Memory B cell (primary cell): ENCODE data around the gene KPNA2.
A peak's percentile ranks its signal among the peaks of the same experiment; 100 is the strongest.
"Not testable (repeated sequence)": the region's sequence is repeated elsewhere in the genome, so short reads cannot be mapped to it uniquely, and the experiment has no call there.

Source experiments
- ATAC-seq: fragments of 150-1000 bp; cut with Tn5 transposase; 2 replicates; pipeline ENCODE4 v1.10.0; 2021; ENCODE audit warnings: low read depth, mild to moderate bottlenecking, moderate library complexity
- DNase-seq, 2 donors: peaks; one replicate each; pipeline ENCODE4 v3.0.0; 2022; ENCODE audit warnings: low spot score in 2 of 2
- H3K27ac Mint-ChIP-seq: one replicate; pipeline ENCODE4 v1.8.0; 2022; ENCODE audit warnings: mild to moderate bottlenecking, moderate library complexity, mixed read lengths
- H3K27me3 Mint-ChIP-seq: one replicate; pipeline ENCODE4 v1.8.0; 2022; ENCODE audit warnings: mixed read lengths
- H3K36me3 Mint-ChIP-seq: one replicate; pipeline ENCODE4 v1.8.0; 2022; ENCODE audit warnings: mild to moderate bottlenecking, mixed read lengths
- H3K4me1 Mint-ChIP-seq: one replicate; pipeline ENCODE4 v1.8.0; 2022; ENCODE audit warnings: mixed read lengths
- H3K4me3 Mint-ChIP-seq: one replicate; pipeline ENCODE4 v1.8.0; 2022; ENCODE audit warnings: mild to moderate bottlenecking, moderate library complexity, mixed read lengths
- H3K9me3 Mint-ChIP-seq: one replicate; pipeline ENCODE4 v1.8.0; 2022; ENCODE audit warnings: mixed read lengths

Gene KPNA2

GRCh38 chr17:68035523-68036303, at the start of gene KPNA2:
Gene KPNA2 (plus strand): TSS chr17:68035735. CDS start chr17:68037133, 1,398 bp downstream.
- no peaks in the 10 kb centered on the region for H3K27me3 Mint-ChIP-seq
- H3K4me1 Mint-ChIP-seq, result peaks cover 6% of the 10 kb centered on the region
- H3K27ac Mint-ChIP-seq, result peak within 1 kb of the TSS; percentile 84
- H3K36me3 Mint-ChIP-seq, result peaks cover 3% of the 10 kb centered on the region
- DNase-seq, result peak; percentile 77 to 87
- H3K9me3 Mint-ChIP-seq, result no peaks in the 10 kb centered on the region
- H3K4me3 Mint-ChIP-seq, result peak within 1 kb of the TSS; percentile 83
- ATAC-seq, result peak; percentile 82

DNA sequence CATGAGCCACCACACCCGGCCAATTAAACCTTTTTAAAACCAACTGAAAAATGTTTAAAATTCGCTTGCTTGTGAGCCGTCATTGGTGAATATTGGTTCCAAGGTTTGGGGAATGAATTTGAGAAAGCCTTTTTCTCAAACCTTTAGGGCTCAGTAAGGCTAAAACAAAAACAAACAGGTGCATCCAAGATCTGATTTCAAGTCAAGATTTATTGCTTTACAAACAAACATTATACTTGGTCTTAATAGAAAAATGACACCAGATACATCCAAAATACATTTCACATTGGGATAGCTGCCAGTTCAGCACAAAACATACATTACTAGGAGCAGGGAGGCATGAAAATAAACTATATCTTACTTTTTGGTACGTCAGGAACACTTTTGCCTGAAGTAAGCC, 44.6 kb upstream of the KPNA2 start:
- H3K9me3 Mint-ChIP-seq, result no peaks in the 10 kb centered on the region
- ATAC-seq (no peak), DNase-seq (no peak)
- H3K36me3 Mint-ChIP-seq, result no peaks in the 10 kb centered on the region
- H3K4me1 Mint-ChIP-seq, result peaks cover 17% of the 10 kb centered on the region
- H3K27me3 Mint-ChIP-seq, result peaks cover under 1% of the 10 kb centered on the region
- no peak overlapping the region for H3K4me3 Mint-ChIP-seq
- no peak overlapping the region for H3K27ac Mint-ChIP-seq

DNA sequence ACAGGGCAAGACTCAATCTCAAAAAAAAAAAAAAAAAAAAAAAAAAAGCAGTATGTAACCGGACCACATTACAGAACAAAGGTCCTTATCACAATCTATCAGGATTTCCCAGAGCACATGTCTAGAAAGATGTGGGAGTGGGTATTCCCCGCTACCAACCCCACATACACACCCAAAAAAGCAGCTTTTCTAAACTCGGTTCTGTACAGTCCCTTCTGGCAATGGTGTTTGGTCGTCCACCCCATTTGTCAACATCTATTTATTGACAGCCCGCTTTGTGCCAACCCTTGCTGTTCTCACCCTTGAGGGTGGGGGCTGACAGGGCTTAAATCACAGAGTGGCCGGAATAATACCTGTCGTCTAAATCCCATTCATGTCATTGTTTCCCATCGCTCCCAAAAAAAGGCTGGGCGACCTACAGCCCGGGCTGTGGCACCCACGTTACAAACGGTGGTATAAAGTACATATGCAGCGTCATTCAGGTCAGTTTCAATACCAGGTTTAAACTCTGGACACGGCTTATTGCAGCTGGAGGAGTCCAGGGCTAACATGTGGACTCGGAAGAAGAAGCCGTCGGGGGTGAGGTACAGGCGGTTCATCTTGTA, 42.9 kb upstream of the KPNA2 start:
- DNase-seq (no peak), ATAC-seq (no peak)
- Mint-ChIP-seq H3K4me3 (peak overlapping the region; percentile 97), H3K27me3 (peaks cover 1% of the 10 kb centered on the region), H3K4me1 (peaks cover 22% of the 10 kb centered on the region), H3K27ac (peak overlapping the region; percentile 91), H3K9me3 (no peaks in the 10 kb centered on the region), H3K36me3 (no peaks in the 10 kb centered on the region)

GRCh38 chr17:67993153-67993997, 42.2 kb upstream of the KPNA2 start:
- H3K27ac Mint-ChIP-seq, result peak overlapping the region; percentile 91
- no peaks in the 10 kb centered on the region for H3K36me3 Mint-ChIP-seq
- H3K27me3 Mint-ChIP-seq, result peaks cover 1% of the 10 kb centered on the region
- DNase-seq (peak; percentile 61 to 78), ATAC-seq (peak; percentile 76)
- peak overlapping the region; percentile 97 for H3K4me3 Mint-ChIP-seq
- H3K4me1 Mint-ChIP-seq, result peaks cover 22% of the 10 kb centered on the region
- H3K9me3 Mint-ChIP-seq, result no peaks in the 10 kb centered on the region

DNA sequence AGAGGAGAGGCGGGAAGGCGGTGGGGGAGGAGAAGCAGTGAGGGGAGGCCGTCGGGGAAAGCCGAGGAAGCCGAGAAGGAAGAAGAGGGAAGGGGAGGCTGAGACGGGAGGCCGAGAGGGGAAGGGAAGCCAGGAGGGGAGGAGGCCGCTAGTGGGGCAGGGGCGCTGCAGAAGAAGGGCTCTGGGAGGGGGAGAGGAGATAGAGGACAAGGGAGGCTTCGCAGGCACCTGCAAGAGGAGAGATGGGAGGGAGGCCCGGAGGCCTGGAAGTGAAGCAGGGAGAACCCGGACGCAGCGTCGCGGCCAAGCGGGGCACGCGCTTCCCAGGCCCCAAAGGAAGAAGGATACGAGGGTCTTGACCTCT, 41.6 kb upstream of the KPNA2 start:
- no peak for ATAC-seq
- no peaks in the 10 kb centered on the region for H3K9me3 Mint-ChIP-seq
- peaks cover 22% of the 10 kb centered on the region for H3K4me1 Mint-ChIP-seq
- peaks cover 1% of the 10 kb centered on the region for H3K27me3 Mint-ChIP-seq
- H3K27ac Mint-ChIP-seq, result peak overlapping the region; percentile 65
- DNase-seq, result no peak
- H3K36me3 Mint-ChIP-seq, result no peaks in the 10 kb centered on the region
- peak overlapping the region; percentile 86 for H3K4me3 Mint-ChIP-seq

GRCh38 chr17:67994817-67995569, 40.5 kb upstream of the KPNA2 start:
- H3K4me3 Mint-ChIP-seq, result peak overlapping the region; percentile 79
- peaks cover 22% of the 10 kb centered on the region for H3K4me1 Mint-ChIP-seq
- DNase-seq, result no peak
- no peaks in the 10 kb centered on the region for H3K36me3 Mint-ChIP-seq
- H3K9me3 Mint-ChIP-seq, result no peaks in the 10 kb centered on the region
- ATAC-seq, result no peak
- no peak overlapping the region for H3K27ac Mint-ChIP-seq
- H3K27me3 Mint-ChIP-seq, result peaks cover 1% of the 10 kb centered on the region

- Mint-ChIP-seq H3K4me3 (peak overlapping the region; percentile 79), H3K9me3 (no peaks in the 10 kb centered on the region), H3K27me3 (peaks cover 1% of the 10 kb centered on the region), H3K4me1 (peaks cover 22% of the 10 kb centered on the region), H3K27ac (no peak overlapping the region), H3K36me3 (no peaks in the 10 kb centered on the region)
- ATAC-seq, result no peak
- no peak for DNase-seq
Measured at GRCh38 chr17:67995570-67996263, 39.8 kb upstream of the KPNA2 start.

- H3K27ac Mint-ChIP-seq, ATAC-seq, H3K36me3 Mint-ChIP-seq, DNase-seq, H3K9me3 Mint-ChIP-seq, H3K27me3 Mint-ChIP-seq: not testable (repeated sequence)
- H3K4me1 Mint-ChIP-seq, result peaks cover 22% of the 10 kb centered on the region
- peak within 1 kb of the TSS; percentile 79 for H3K4me3 Mint-ChIP-seq
Measured at GRCh38 chr17:67996301-67997171, 39.0 kb upstream of the KPNA2 start, which contains the start of gene C17orf58. Gene C17orf58 (minus strand): TSS chr17:67996469. CDS start chr17:67996198, 271 bp downstream.

- Mint-ChIP-seq H3K27me3 (peaks cover 1% of the 10 kb centered on the region), H3K4me3 (no peak overlapping the region), H3K36me3 (no peaks in the 10 kb centered on the region), H3K9me3 (no peaks in the 10 kb centered on the region), H3K4me1 (peaks cover 22% of the 10 kb centered on the region), H3K27ac (no peak overlapping the region)
- no peak for ATAC-seq
- DNase-seq, result no peak
Measured at GRCh38 chr17:67998466-67998865, 37.1 kb upstream of the KPNA2 start.

- DNase-seq (no peak), ATAC-seq (no peak)
- Mint-ChIP-seq H3K27me3 (peaks cover 1% of the 10 kb centered on the region), H3K4me1 (peaks cover 18% of the 10 kb centered on the region), H3K4me3 (no peak overlapping the region), H3K27ac (no peak overlapping the region), H3K9me3 (no peaks in the 10 kb centered on the region), H3K36me3 (no peaks in the 10 kb centered on the region)
Measured at GRCh38 chr17:67999291-67999911, 36.1 kb upstream of the KPNA2 start.

- Mint-ChIP-seq H3K36me3 (no peaks in the 10 kb centered on the region), H3K9me3 (no peaks in the 10 kb centered on the region), H3K4me1 (no peaks in the 10 kb centered on the region), H3K27me3 (no peaks in the 10 kb centered on the region), H3K27ac (no peak overlapping the region), H3K4me3 (no peak overlapping the region)
- DNase-seq (no peak), ATAC-seq (no peak)
Measured at GRCh38 chr17:68004201-68004600, 31.3 kb upstream of the KPNA2 start.

DNA sequence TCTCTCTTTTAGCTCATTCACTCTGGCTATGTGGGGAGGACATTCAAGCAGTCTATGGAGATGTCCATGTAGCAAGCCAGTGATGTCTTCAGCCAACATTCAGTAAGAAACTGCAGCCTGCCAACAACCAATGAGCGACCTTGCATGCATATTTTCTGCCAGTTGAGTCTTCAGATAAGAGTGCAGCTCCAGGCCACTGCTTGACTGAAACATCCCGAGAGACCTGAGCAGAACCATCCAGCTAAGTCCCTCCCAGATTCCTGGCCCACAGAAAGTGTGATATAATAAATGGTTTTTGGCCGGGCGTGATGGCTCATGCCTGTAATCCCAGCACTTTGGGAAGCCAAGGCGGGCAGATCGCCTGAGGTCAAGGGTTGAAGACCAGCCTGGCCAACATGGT, 28.7 kb upstream of the KPNA2 start:
- Mint-ChIP-seq H3K4me3 (no peak overlapping the region), H3K9me3 (no peaks in the 10 kb centered on the region), H3K27me3 (peaks cover 2% of the 10 kb centered on the region), H3K27ac (no peak overlapping the region), H3K36me3 (no peaks in the 10 kb centered on the region), H3K4me1 (no peaks in the 10 kb centered on the region)
- ATAC-seq, result no peak
- no peak for DNase-seq
